Lung (tissue), 12 donors: ENCODE results near the gene ASCC1. TPM values are rescaled to one million over a fixed set of nuclear protein-coding genes. Genes with fewer than 3 reads are reported as not detected.

Experiments used
- ATAC-seq: fragments of 200-7000 bp; cut with Tn5 transposase; one replicate; pipeline ENCODE4 v1.9.1; 2020; ENCODE audit warnings: moderate number of reproducible peaks; ENCODE audit not compliant: insufficient read depth, low FRiP score
- DNase-seq, 3 donors: peaks; one replicate each; pipeline ENCODE4 v3.0.0-alpha.2; 2013 to 2017
- H3K27ac ChIP-seq, 2 donors: one replicate each; pipeline ENCODE4 v1.5.1; 2013; ENCODE audit warnings: mild to moderate bottlenecking in 2 of 2, moderate library complexity in 2 of 2, control low read depth in 1 of 2, inconsistent platforms in 1 of 2, low read depth in 1 of 2, low read length in 1 of 2
- H3K27me3 ChIP-seq, 3 donors: one replicate each; pipeline ENCODE4 v1.5.1; 2013; ENCODE audit warnings: low read length in 2 of 3; ENCODE audit not compliant: control insufficient read depth in 3 of 3, insufficient read depth in 3 of 3
- H3K36me3 ChIP-seq, 4 donors: one replicate each; pipeline ENCODE4 v1.5.1; 2013; ENCODE audit warnings: low read length in 4 of 4, mild to moderate bottlenecking in 1 of 4, moderate library complexity in 1 of 4; ENCODE audit not compliant: control insufficient read depth in 4 of 4, insufficient read depth in 4 of 4
- H3K4me1 ChIP-seq, 5 donors: one replicate each; pipeline ENCODE4 v1.5.1; 2013; ENCODE audit warnings: low read length in 5 of 5, mild to moderate bottlenecking in 2 of 5, moderate library complexity in 1 of 5; ENCODE audit not compliant: control insufficient read depth in 5 of 5, insufficient read depth in 5 of 5
- H3K4me3 ChIP-seq: one replicate; pipeline ENCODE4 v1.5.1; 2013; ENCODE audit warnings: mild to moderate bottlenecking, control low read depth, moderate library complexity
- H3K9ac ChIP-seq, 2 donors: one replicate each; pipeline ENCODE4 v1.5.1; 2013; ENCODE audit warnings: low read length in 2 of 2, control low read depth in 1 of 2; ENCODE audit not compliant: insufficient read depth in 1 of 2
- H3K9me3 ChIP-seq, 4 donors: one replicate each; pipeline ENCODE4 v1.5.1; 2013; ENCODE audit warnings: low read length in 3 of 4, mild to moderate bottlenecking in 1 of 4, moderate library complexity in 1 of 4; ENCODE audit not compliant: control insufficient read depth in 4 of 4, insufficient read depth in 3 of 4
- CTCF ChIP-seq: IDR thresholded peaks from 2 replicates; pipeline ENCODE4 v1.5.1; 2012; ENCODE audit warnings: mild to moderate bottlenecking; ENCODE audit errors: control extremely low read depth, extremely low read depth
- WGBS, 2 donors: extraction: QIAGEN DNeasy Blood & Tissue Kit; methylation state at CpG; one replicate each; pipeline ENCODE4 v1.1.7; 2013; 5-methylcytosine and 5-hydroxymethylcytosine counted together
- polyA plus RNA-seq, 2 donors: library from polyadenylated mRNA; stranded (reverse); fragments of 200-250 nt; gene quantifications; one replicate each; pipeline ENCODE4 v1.2.1, GENCODE V29; 2013
- total RNA-seq, 2 donors: library from RNA; depleted of rRNA in 1 of 2; stranded (reverse); fragments of >200 nt in 1 of 2; gene quantifications; one replicate each; pipeline ENCODE4 v1.2.1, GENCODE V29; 2014 to 2021
- donor health status: control.
- donor health status: control.
- donor health status: Bipolar disorder and iron deficiency.
- donor health status: healthy.
- donor health status: DM: yes; HTN: yes; CAD: no.

Gene ASCC1
- total and polyA plus RNA-seq, 4 donors = 9.0 to 29.9 (median 24.2) TPM

DNA sequence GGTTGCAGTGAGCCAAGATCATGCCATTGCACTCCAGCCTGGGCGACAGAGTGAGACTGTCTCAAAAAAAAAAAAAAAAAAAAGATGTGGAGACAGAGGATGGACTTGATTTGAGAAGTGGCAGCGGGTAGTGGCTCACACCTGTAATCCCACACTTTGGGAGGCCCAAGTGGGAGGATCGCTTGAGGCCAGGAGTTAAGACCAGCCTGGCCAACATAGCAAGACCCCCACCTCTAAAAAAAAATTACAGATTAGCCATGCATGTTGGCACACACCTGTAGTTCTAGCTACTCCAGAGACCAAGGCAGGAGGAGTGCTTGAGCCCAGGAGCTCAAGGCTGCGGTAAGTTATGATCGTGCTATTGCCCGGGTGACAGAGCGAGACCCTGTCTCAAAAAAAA lies 24.3 kb upstream of the ASCC1 start:
- Histone ChIP-seq H3K9me3 (no peaks in the 10 kb centered on the region), H3K4me3 (no peak overlapping the region), H3K36me3 (peaks cover 3 to 6% (median 4%) of the 10 kb centered on the region in 4 donors), H3K9ac (no peak overlapping the region), H3K27me3 (no peaks in the 10 kb centered on the region), H3K4me1 (peaks cover 17 to 28% (median 18%) of the 10 kb centered on the region in 5 donors), H3K27ac (no peak overlapping the region)
- no peak for ATAC-seq
- WGBS, 2 donors = 96 to 99% methylated on average over 6 to 7 of the region's 7 CpGs
- no peak for TF ChIP-seq CTCF
- no peak for DNase-seq

- H3K9me3 ChIP-seq = no peaks in the 10 kb centered on the region
- peaks cover 3 to 10% (median 7%) of the 10 kb centered on the region in 4 donors for H3K36me3 ChIP-seq
- no peaks in the 10 kb centered on the region for H3K27me3 ChIP-seq
- H3K4me3 ChIP-seq = no peak overlapping the region
- no peak overlapping the region for H3K27ac ChIP-seq
- DNase-seq (no peak), ATAC-seq (no peak)
- no peak overlapping the region for H3K9ac ChIP-seq
- 67 to 76% methylated on average over 1 of the region's 1 CpG for WGBS, 2 donors
- H3K4me1 ChIP-seq = peaks cover 8 to 19% (median 13%) of the 10 kb centered on the region in 5 donors
- TF ChIP-seq CTCF = no peak
Measured at GRCh38 chr10:72239409-72239808, 23.3 kb upstream of the ASCC1 start.

GRCh38 chr10:72238392-72239175 lies 22.5 kb upstream of the ASCC1 start:
- no peaks in the 10 kb centered on the region for H3K27me3 ChIP-seq
- DNase-seq = no peak
- H3K4me3 ChIP-seq = no peak overlapping the region
- peaks cover 2 to 12% (median 8%) of the 10 kb centered on the region in 5 donors for H3K4me1 ChIP-seq
- H3K36me3 ChIP-seq = peaks cover 3 to 13% (median 11%) of the 10 kb centered on the region in 4 donors
- H3K9me3 ChIP-seq = no peaks in the 10 kb centered on the region
- no peak overlapping the region for H3K9ac ChIP-seq
- no peak for ATAC-seq
- TF ChIP-seq CTCF = no peak
- no peak overlapping the region for H3K27ac ChIP-seq
- WGBS, 2 donors = 95 to 99% methylated on average over 13 of the region's 13 CpGs
